Stimulated activated naive CD8-positive, alpha-beta T cell treated with anti-CD3 and anti-CD28 coated beads, Interleukin-15, Interleukin-2, amounts not matched to agents 100 ng/mL and 50 ng/mL, for 24 hours (primary cell): ENCODE results near the gene TLE2.

Experiments used
- H3K27ac Mint-ChIP-seq: one replicate; pipeline ENCODE4 v1.8.0; 2021; ENCODE audit warnings: mild to moderate bottlenecking, mixed read lengths
- H3K27me3 Mint-ChIP-seq: one replicate; pipeline ENCODE4 v1.8.0; 2021; ENCODE audit warnings: mixed read lengths
- H3K36me3 Mint-ChIP-seq: one replicate; pipeline ENCODE4 v1.8.0; 2021; ENCODE audit warnings: low read depth, mixed read lengths
- H3K4me1 Mint-ChIP-seq: one replicate; pipeline ENCODE4 v1.8.0; 2021; ENCODE audit warnings: low read depth, mixed read lengths
- H3K4me3 Mint-ChIP-seq: one replicate; pipeline ENCODE4 v1.8.0; 2021; ENCODE audit warnings: mild to moderate bottlenecking, mixed read lengths
- H3K9me3 Mint-ChIP-seq: one replicate; pipeline ENCODE4 v1.8.0; 2021; ENCODE audit warnings: mixed read lengths

TLE2 gene

DNA sequence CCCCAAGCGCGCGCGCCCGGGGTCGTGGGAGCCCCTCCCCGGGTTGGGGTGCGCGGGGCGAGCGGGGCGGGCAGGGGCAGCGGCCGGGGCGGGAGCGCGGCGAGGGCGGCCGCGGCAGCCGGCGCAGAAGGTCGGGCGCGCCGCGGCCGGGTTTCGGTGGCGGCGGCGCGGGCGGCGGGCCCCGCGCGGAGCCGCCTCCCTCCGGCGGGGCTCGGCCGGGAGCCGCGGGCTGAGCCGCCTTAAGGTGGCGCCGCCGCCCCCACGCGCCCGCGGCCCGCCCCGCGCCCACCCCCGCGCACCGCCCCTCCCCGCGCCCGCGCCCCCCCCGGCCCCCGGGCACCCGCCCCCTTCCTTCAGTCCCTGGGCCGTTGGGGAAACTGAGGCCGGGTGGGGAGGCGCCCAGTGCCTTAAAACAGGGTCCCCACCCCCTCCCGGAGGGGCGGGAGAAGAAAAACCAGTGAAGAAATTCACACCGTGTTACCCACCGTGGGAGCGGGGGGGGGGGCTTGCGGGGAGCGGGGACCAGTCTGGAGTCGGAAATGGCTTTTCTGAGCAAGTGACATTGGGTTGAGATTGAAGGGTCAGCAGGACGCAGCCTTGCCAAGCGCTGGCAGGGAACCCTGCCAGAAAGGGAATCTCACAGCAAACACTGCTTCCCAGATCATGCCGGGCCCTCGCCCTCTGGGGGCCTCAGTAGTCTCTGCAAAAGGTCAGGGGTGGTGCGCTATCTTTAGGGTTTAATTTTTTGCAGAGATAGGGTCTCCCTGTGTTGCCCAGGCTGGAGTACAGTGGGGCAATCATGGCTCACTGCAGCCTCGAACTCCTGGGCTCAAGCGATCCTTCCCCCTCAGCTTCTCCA, at the start of gene TLE2:
Gene TLE2, minus strand, starts transcription at position 216 of the 859 bp plus-strand sequence. CDS start 376 bp downstream, outside the sequence.
- H3K36me3 Mint-ChIP-seq = no peaks in the 10 kb centered on the region
- peaks cover 18% of the 10 kb centered on the region for H3K4me1 Mint-ChIP-seq
- peaks cover 14% of the 10 kb centered on the region for H3K27me3 Mint-ChIP-seq
- H3K27ac Mint-ChIP-seq = no peak within 1 kb of the TSS
- no peaks in the 10 kb centered on the region for H3K9me3 Mint-ChIP-seq
- peak within 1 kb of the TSS; percentile 58 for H3K4me3 Mint-ChIP-seq

- no peaks in the 10 kb centered on the region for H3K27me3 Mint-ChIP-seq
- no peaks in the 10 kb centered on the region for H3K4me1 Mint-ChIP-seq
- no peak overlapping the region for H3K27ac Mint-ChIP-seq
- H3K36me3 Mint-ChIP-seq = no peaks in the 10 kb centered on the region
- H3K4me3 Mint-ChIP-seq = no peak overlapping the region
- H3K9me3 Mint-ChIP-seq = no peaks in the 10 kb centered on the region
Observed at GRCh38 chr19:3075605-3076431, 46.7 kb upstream of the TLE2 start.

DNA sequence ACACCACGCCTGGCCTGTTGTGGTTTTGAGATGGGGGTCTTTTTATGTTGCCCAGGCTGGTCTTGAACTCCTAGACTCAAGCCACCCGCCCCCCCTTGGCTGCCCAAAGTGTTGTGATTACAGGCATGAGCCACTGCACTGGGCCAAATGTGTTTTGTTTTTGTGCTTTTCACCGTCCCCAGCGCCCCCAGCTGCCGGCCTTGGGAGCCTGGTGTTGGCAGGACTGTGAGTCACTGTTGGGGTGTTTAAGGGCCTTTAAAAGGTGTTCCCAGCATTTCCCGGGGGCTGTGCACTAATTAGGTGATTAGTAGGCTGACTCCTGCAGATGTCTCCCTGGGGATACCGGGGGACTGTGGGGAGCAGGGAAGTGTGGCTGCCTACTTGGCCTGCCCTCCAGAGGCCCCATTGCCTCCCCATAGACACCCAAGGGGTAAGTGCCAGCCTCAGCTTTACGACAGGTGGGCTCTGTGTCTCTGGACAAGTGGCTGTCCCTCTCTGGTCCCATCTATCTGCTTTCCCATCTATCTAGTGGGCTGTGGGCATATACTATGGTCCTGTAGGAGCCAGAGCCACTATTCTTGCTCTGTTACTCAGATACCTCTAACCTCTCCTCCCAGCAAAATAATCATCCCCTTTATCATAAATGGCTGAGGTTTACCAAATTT, 45.0 kb upstream of the TLE2 start:
- H3K4me3 Mint-ChIP-seq = no peak overlapping the region
- no peaks in the 10 kb centered on the region for H3K9me3 Mint-ChIP-seq
- H3K27ac Mint-ChIP-seq = no peak overlapping the region
- H3K36me3 Mint-ChIP-seq = no peaks in the 10 kb centered on the region
- no peaks in the 10 kb centered on the region for H3K27me3 Mint-ChIP-seq
- H3K4me1 Mint-ChIP-seq = no peaks in the 10 kb centered on the region

DNA sequence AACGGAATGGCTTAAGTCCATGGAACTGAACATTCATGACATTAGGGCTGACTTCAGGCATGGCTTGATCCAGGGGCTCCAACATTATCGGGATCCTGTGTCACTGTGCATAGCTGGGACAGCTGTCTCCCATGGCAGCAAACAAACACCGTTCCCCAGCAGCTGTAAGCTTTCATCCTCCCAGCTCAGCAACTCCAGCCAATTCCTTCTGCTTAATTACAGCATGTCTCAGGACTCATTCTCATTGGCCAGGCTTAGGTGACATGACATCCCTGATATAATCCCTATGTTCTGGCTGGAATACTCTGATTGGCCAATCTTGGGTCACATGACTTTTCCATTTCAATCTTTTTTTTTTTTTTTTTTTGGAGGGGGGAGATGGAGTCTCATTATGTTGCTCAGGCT, 44.1 kb upstream of the TLE2 start:
- no peaks in the 10 kb centered on the region for H3K9me3 Mint-ChIP-seq

DNA sequence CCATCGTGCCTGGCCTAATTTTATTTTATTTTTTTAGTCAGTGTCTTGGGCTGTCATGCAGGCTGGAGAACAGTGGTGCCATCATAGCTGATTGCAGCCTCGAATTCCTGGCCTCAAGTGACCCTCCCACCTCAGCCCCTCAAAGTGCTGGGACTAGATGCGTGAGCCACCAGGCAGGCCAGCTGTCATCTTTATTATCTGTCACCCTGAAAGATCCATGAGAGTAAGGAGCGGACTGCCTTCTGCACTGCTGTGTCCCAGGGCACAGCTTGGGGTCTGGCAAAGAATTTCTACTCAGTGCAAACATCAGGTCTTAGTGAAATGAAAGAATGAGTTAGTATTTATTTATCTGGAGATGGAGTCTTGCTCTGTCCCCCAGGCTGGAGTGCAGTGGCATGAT, 42.7 kb upstream of the TLE2 start:
- Mint-ChIP-seq H3K36me3 (no peaks in the 10 kb centered on the region), H3K9me3 (no peaks in the 10 kb centered on the region), H3K27me3 (no peaks in the 10 kb centered on the region), H3K4me1 (peaks cover 1% of the 10 kb centered on the region), H3K4me3 (no peak overlapping the region), H3K27ac (no peak overlapping the region)

More for the DNA sequence above, 44.1 kb upstream of the TLE2 start:
- no peaks in the 10 kb centered on the region for H3K4me1 Mint-ChIP-seq
- no peaks in the 10 kb centered on the region for H3K36me3 Mint-ChIP-seq
- no peaks in the 10 kb centered on the region for H3K27me3 Mint-ChIP-seq
- H3K27ac Mint-ChIP-seq = no peak overlapping the region
- H3K4me3 Mint-ChIP-seq = no peak overlapping the region

- Mint-ChIP-seq H3K4me3 (no peak overlapping the region), H3K27me3 (no peaks in the 10 kb centered on the region), H3K9me3 (no peaks in the 10 kb centered on the region), H3K36me3 (no peaks in the 10 kb centered on the region), H3K4me1 (peaks cover 21% of the 10 kb centered on the region), H3K27ac (no peak overlapping the region)
Observed at GRCh38 chr19:3068071-3068470, 39.0 kb upstream of the TLE2 start.

GRCh38 chr19:3067563-3067962, 38.5 kb upstream of the TLE2 start:
- Mint-ChIP-seq H3K36me3 (no peaks in the 10 kb centered on the region), H3K9me3 (no peaks in the 10 kb centered on the region), H3K27ac (peak overlapping the region; percentile 19), H3K4me3 (no peak overlapping the region), H3K4me1 (peaks cover 25% of the 10 kb centered on the region), H3K27me3 (no peaks in the 10 kb centered on the region)

GRCh38 chr19:3066482-3067049, 37.5 kb upstream of the TLE2 start:
- no peaks in the 10 kb centered on the region for H3K36me3 Mint-ChIP-seq
- H3K27ac Mint-ChIP-seq = no peak overlapping the region
- H3K27me3 Mint-ChIP-seq = no peaks in the 10 kb centered on the region
- no peaks in the 10 kb centered on the region for H3K9me3 Mint-ChIP-seq
- H3K4me1 Mint-ChIP-seq = peaks cover 25% of the 10 kb centered on the region
- H3K4me3 Mint-ChIP-seq = no peak overlapping the region

DNA sequence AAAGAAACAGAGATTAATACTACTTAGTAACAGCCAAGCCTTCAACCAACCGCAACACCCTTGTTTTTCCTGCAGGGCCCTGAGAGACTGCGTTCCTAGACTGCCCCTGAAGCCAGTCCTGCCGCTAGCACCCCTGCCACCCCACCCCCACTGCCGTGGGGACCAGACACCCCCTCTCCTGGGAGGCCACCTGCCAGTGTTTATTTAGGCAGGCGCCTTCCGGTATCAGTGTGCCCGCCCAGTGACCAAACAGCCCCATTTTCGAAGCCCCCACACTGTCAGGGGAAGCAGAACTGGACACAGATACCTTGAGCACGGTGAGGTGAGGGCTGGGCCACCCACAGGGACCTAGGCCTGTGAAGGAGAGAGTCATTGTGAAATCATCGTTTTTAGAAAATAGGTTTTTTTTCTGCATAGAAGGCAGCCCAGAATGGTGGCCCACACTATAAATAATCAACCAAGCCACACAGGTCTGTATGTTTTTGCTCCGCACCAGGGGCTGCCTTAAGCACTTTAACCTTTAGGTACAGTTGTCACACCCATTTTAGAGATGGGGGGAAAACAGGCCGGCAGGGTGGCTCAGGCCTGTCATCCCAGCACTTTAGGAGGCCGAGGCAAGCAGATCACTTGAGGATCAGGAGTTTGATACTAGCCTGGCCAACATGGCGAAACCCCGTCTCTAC, 36.7 kb upstream of the TLE2 start:
- peak overlapping the region; percentile 67 for H3K27ac Mint-ChIP-seq

DNA sequence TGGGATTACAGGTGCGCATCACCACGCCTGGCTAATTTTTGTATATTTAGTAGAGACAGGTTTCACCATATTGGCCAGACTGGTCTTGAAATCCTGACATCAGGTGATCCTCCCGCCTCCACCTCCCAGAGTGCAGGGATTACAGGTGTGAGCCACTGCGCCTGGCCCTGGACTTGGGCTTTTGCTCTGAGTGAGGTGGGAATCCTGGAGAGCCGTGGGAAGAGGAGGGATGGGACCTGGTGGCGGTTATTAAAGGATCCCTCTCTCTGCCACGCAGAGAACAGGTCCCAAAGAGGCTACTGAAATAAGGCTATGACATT, 34.9 kb upstream of the TLE2 start:
- Mint-ChIP-seq H3K27ac (peak overlapping the region; percentile 16), H3K27me3 (no peaks in the 10 kb centered on the region), H3K9me3 (no peaks in the 10 kb centered on the region), H3K36me3 (peaks cover 12% of the 10 kb centered on the region), H3K4me3 (peak overlapping the region; percentile 7), H3K4me1 (peaks cover 40% of the 10 kb centered on the region)

More for the DNA sequence above, 36.7 kb upstream of the TLE2 start:
- peaks cover 2% of the 10 kb centered on the region for H3K36me3 Mint-ChIP-seq
- H3K9me3 Mint-ChIP-seq = no peaks in the 10 kb centered on the region
- H3K4me3 Mint-ChIP-seq = no peak overlapping the region
- H3K4me1 Mint-ChIP-seq = peaks cover 27% of the 10 kb centered on the region
- no peaks in the 10 kb centered on the region for H3K27me3 Mint-ChIP-seq

GRCh38 chr19:3062165-3063105, 33.4 kb upstream of the TLE2 start, which contains the start of gene TLE5:
Gene TLE5, minus strand, starts transcription at chr19:3062495. Its CDS starts 295 bp downstream, at chr19:3062200.
- Mint-ChIP-seq H3K4me3 (peak within 1 kb of the TSS; percentile 87), H3K9me3 (no peaks in the 10 kb centered on the region), H3K27ac (peak within 1 kb of the TSS; percentile 96), H3K4me1 (peaks cover 52% of the 10 kb centered on the region), H3K27me3 (no peaks in the 10 kb centered on the region), H3K36me3 (peaks cover 26% of the 10 kb centered on the region)

DNA sequence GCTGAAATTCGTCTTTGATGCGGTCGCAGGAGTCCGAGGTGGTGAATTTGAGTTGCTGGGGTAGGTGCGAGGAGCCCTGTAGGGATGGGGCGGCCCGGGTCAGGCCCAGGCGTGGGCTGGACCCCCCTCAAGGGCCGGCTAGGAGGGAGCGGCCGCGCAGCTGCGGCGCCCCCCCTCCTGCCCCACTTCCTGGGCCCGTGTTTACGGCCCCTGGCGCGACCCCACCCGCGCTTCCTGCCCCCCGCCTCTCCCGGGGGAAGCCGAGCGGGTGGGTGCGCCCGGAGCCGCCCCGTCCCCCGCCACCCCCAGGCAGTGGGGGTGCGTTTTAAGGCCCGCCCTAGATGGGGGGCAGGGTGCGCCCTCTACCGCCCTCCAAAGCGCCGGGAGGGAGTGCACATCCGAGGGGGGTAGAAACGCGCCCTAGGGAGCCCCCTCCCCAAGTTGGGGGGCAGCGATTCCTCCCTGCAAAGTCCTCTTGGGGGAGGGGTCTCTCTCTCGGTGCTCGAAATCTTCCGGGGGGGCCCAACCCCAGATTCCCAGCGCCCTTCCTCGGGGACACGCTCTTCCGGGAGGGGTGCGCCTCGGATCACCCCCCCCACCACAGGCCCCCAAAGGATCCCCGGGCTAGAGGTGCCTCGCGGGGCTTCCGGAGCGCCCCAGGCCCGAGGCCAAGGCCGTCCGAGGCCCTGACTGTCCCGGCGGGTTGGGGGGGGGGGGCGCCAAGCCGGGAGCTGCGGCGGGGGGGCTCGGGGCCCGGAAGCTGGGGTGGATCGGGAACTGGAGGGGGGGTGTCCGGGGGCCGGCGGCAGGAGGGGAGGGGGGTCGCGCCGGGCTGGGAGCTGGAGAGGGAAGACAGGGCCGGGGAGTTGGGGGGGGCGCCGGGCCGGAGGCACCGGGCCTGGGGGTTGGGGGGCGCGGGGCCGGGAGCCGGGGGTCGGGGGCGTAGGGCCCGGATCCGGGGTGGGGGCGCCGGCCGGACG, 32.4 kb upstream of the TLE2 start:
- H3K4me3 Mint-ChIP-seq = peak overlapping the region; percentile 86
- peaks cover 52% of the 10 kb centered on the region for H3K4me1 Mint-ChIP-seq

More for the DNA sequence above, 32.4 kb upstream of the TLE2 start:
- Mint-ChIP-seq H3K36me3 (peaks cover 30% of the 10 kb centered on the region), H3K27ac (peak overlapping the region; percentile 88), H3K27me3 (no peaks in the 10 kb centered on the region), H3K9me3 (no peaks in the 10 kb centered on the region)
